Prostate gland (tissue), 2 donors: ENCODE measurements around the gene MYD88.
"Not testable (repeated sequence)": the region's sequence is repeated elsewhere in the genome, so short reads cannot be mapped to it uniquely, and the experiment has no call there.

Source experiments
- POLR2A ChIP-seq: fragments of 450-650 bp; IDR thresholded peaks from one replicate; pipeline ENCODE4 v1.6.1; 2016; ENCODE audit warnings: antibody characterized with exemption, mild to moderate bottlenecking
- POLR2AphosphoS5 ChIP-seq: sonication (generic); formaldehyde crosslinking; IDR thresholded peaks from one replicate; pipeline ENCODE4 v1.6.1; 2017; ENCODE audit warnings: antibody characterized with exemption
- TF ChIP-seq, protein P1 (sequence below), 4 experiments: fragments of 200-600 bp in 2 of 4; fragments of 450-650 bp in 2 of 4; sonication (generic) in 2 of 4; IDR thresholded peaks; 1 replicate in 3 of 4; 2 replicates in 1 of 4; pipeline ENCODE4 v1.5.1; 2016 to 2019; ENCODE audit warnings: antibody characterized with exemption in 4 of 4, mild to moderate bottlenecking in 2 of 4, moderate library complexity in 2 of 4

DNA sequence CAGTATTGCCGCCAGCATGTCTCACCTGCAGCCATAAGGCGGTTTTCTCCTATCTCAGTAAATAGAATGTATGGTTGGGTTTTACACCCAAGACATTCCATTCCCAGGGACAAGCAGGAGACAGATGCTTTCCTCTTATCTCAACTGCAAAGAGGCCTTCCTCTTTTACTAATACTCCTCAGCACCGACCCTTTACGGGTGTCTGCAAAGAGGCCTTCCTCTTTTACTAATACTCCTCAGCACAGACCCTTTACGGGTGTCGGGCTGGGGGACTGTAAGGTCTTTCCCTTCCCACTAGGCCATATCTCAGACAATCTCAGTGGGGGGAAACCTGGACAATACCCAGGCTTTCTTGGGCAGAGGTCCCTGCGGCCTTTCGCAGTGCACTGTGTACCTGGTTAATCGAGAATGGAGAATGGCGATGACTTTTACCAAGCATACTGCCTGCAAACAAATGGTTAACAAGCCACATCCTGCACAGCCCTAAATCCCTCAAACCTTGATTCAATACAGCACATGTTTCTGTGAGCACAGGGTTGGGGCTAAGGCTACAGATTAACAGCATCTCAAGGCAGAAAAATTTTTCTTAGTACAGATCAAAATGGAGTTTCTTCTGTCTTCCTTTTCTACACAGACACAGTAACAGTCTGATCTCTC, 2.7 kb upstream of the MYD88 start:
- not testable (repeated sequence) for TF ChIP-seq POLR2A, POLR2AphosphoS5
- TF ChIP-seq, protein P1, sequence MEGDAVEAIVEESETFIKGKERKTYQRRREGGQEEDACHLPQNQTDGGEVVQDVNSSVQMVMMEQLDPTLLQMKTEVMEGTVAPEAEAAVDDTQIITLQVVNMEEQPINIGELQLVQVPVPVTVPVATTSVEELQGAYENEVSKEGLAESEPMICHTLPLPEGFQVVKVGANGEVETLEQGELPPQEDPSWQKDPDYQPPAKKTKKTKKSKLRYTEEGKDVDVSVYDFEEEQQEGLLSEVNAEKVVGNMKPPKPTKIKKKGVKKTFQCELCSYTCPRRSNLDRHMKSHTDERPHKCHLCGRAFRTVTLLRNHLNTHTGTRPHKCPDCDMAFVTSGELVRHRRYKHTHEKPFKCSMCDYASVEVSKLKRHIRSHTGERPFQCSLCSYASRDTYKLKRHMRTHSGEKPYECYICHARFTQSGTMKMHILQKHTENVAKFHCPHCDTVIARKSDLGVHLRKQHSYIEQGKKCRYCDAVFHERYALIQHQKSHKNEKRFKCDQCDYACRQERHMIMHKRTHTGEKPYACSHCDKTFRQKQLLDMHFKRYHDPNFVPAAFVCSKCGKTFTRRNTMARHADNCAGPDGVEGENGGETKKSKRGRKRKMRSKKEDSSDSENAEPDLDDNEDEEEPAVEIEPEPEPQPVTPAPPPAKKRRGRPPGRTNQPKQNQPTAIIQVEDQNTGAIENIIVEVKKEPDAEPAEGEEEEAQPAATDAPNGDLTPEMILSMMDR (IDR thresholded peaks at IDR 0.05) = not testable (repeated sequence)
